Body of pancreas (tissue), 4 donors: ENCODE results near the gene NKAIN2.
"Not testable (repeated sequence)": the region's sequence is repeated elsewhere in the genome, so short reads cannot be mapped to it uniquely, and the experiment has no call there.

ENCODE experiments used
- POLR2A ChIP-seq, 3 donors: fragments of 450-650 bp; IDR thresholded peaks; one replicate each; pipeline ENCODE4 v1.6.1; 2016; ENCODE audit warnings: antibody characterized with exemption in 3 of 3, mild to moderate bottlenecking in 2 of 3
- TF ChIP-seq, protein P1 (sequence below), 7 experiments: fragments of 450-650 bp in 4 of 7; fragments of 200-600 bp in 3 of 7; sonication (generic) in 3 of 7; IDR thresholded peaks; one replicate each; pipeline ENCODE4 v1.5.1; 2016 to 2019; ENCODE audit warnings: antibody characterized with exemption in 7 of 7

DNA sequence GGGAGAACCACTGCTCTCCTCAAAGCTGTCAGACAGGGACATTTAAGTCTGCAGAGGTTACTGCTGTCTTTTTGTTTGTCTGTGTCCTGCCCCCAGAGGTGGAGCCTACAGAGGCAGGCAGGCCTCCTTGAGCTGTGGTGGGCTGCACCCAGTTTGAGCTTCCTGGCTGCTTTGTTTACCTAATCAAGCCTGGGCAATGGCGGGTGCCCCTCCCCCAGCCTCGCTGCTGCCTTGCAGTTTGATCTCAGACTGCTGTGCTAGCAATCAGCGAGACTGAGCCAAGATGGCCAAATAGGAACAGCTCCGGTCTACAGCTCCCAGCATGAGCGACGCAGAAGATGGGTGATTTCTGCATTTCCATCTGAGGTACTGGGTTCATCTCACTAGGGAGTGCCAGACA, 544.7 kb downstream of the NKAIN2 start:
- TF ChIP-seq, protein P1, sequence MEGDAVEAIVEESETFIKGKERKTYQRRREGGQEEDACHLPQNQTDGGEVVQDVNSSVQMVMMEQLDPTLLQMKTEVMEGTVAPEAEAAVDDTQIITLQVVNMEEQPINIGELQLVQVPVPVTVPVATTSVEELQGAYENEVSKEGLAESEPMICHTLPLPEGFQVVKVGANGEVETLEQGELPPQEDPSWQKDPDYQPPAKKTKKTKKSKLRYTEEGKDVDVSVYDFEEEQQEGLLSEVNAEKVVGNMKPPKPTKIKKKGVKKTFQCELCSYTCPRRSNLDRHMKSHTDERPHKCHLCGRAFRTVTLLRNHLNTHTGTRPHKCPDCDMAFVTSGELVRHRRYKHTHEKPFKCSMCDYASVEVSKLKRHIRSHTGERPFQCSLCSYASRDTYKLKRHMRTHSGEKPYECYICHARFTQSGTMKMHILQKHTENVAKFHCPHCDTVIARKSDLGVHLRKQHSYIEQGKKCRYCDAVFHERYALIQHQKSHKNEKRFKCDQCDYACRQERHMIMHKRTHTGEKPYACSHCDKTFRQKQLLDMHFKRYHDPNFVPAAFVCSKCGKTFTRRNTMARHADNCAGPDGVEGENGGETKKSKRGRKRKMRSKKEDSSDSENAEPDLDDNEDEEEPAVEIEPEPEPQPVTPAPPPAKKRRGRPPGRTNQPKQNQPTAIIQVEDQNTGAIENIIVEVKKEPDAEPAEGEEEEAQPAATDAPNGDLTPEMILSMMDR (IDR thresholded peaks at IDR 0.05): not testable (repeated sequence)
- TF ChIP-seq POLR2A (IDR thresholded peaks at IDR 0.05): not testable (repeated sequence)
